Thyroid gland (tissue), 4 donors: ENCODE measurements around the gene SLC4A1AP.

Source experiments
- POLR2A ChIP-seq, 2 donors: fragments of 450-650 bp; IDR thresholded peaks; one replicate each; pipeline ENCODE4 v1.6.1; 2017; ENCODE audit warnings: antibody characterized with exemption in 2 of 2, mild to moderate bottlenecking in 2 of 2, moderate library complexity in 1 of 2
- TF ChIP-seq, protein P1 (sequence below), 6 experiments: fragments of 200-600 bp in 3 of 6; fragments of 450-650 bp in 3 of 6; sonication (generic) in 3 of 6; IDR thresholded peaks; one replicate each; pipeline ENCODE4 v1.5.1; 2016 to 2019; ENCODE audit warnings: antibody characterized with exemption in 6 of 6, mild to moderate bottlenecking in 2 of 6, inconsistent platforms in 1 of 6, moderate library complexity in 1 of 6

DNA sequence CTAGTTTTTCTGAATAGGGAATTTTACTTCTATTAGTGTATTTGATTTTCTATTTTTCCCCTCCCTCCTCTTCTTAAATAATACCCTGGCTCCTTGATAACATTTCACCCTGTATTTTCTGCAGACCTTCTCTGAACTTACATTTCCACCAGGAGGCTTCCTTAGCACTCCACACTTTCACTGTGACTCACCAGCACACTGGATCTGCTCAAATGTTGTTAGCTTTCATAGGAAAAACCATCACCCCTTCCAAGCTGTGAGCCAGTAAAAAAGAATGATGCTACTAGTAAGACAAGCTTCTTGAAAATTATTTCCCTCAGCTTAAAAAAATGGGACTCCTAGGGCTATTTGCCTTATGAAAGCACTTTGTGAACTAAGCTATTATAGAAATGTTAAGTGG is 16.4 kb upstream of the SLC4A1AP start:
- TF ChIP-seq POLR2A (IDR thresholded peaks at IDR 0.05): no peak
- TF ChIP-seq, protein P1, sequence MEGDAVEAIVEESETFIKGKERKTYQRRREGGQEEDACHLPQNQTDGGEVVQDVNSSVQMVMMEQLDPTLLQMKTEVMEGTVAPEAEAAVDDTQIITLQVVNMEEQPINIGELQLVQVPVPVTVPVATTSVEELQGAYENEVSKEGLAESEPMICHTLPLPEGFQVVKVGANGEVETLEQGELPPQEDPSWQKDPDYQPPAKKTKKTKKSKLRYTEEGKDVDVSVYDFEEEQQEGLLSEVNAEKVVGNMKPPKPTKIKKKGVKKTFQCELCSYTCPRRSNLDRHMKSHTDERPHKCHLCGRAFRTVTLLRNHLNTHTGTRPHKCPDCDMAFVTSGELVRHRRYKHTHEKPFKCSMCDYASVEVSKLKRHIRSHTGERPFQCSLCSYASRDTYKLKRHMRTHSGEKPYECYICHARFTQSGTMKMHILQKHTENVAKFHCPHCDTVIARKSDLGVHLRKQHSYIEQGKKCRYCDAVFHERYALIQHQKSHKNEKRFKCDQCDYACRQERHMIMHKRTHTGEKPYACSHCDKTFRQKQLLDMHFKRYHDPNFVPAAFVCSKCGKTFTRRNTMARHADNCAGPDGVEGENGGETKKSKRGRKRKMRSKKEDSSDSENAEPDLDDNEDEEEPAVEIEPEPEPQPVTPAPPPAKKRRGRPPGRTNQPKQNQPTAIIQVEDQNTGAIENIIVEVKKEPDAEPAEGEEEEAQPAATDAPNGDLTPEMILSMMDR (IDR thresholded peaks at IDR 0.05): no peak
